IMR-90 (cell line): ENCODE measurements around the gene RNF149. TPM values are rescaled to one million over a fixed set of nuclear protein-coding genes. Genes with fewer than 3 reads are reported as not detected.

Experiments
- ATAC-seq: fragments of 200-7000 bp; cut with Tn5 transposase; 2 replicates; pipeline ENCODE4 v1.9.1; 2020; ENCODE audit warnings: low read depth, mild to moderate bottlenecking, moderate library complexity
- BruUV-seq: library from RNA; stranded (reverse); fragments of 400-500 nt; replicated peaks from 2 replicates; lab custom pipeline; 2021; lab: Mats Ljungman, UMichigan
- CTCF ChIA-PET: fragments of 300-600 bp; formaldehyde crosslinking; extraction: SDS; loops from one replicate; lab custom pipeline; 2021; ENCODE audit warnings: antibody characterized with exemption; lab: Yijun Ruan, JAX
- POLR2A ChIA-PET: fragments of 300-600 bp; sonication (Branson Sonifier 250); formaldehyde crosslinking; loops from one replicate; lab custom pipeline; 2022; ENCODE audit warnings: antibody characterized with exemption; ENCODE audit not compliant: unreplicated experiment; lab: Charles Lee
- DNase-seq: peaks from one replicate; pipeline ENCODE4 v3.0.0; 2013
- H2AFZ ChIP-seq: replicated peaks from 2 replicates; pipeline ENCODE3; 2013; ENCODE audit warnings: low read length, mild to moderate bottlenecking; ENCODE audit not compliant: poor library complexity
- H2AK5ac ChIP-seq: 2 replicates; pipeline ENCODE4 v1.6.1; 2013; ENCODE audit warnings: low read depth, low read length, inconsistent platforms
- H2AK9ac ChIP-seq: replicated peaks from 2 replicates; pipeline ENCODE3; 2013; ENCODE audit warnings: mild to moderate bottlenecking, low read depth, low read length, moderate library complexity; ENCODE audit not compliant: poor library complexity
- H2BK120ac ChIP-seq: 2 replicates; pipeline ENCODE4 v1.6.1; 2013; ENCODE audit warnings: low read depth, low read length, inconsistent platforms
- H2BK15ac ChIP-seq: 3 replicates; pipeline ENCODE4 v1.6.1; 2013; ENCODE audit warnings: low read depth, low read length, inconsistent platforms
- H2BK20ac ChIP-seq: 2 replicates; pipeline ENCODE4 v1.6.1; 2013; ENCODE audit warnings: low read depth, mild to moderate bottlenecking, inconsistent platforms, low read length, moderate library complexity
- H2BK5ac ChIP-seq: 2 replicates; pipeline ENCODE4 v1.6.1; 2013; ENCODE audit warnings: mild to moderate bottlenecking, low read depth, low read length, inconsistent platforms; ENCODE audit not compliant: poor library complexity, severe bottlenecking
- H3K14ac ChIP-seq: replicated peaks from 2 replicates; pipeline ENCODE4 v1.6.1; 2013; ENCODE audit warnings: low read depth, low read length, inconsistent platforms
- H3K18ac ChIP-seq: 2 replicates; pipeline ENCODE4 v1.6.1; 2013; ENCODE audit warnings: low read depth, low read length, control low read depth
- H3K23ac ChIP-seq: 2 replicates; pipeline ENCODE4 v1.6.1; 2013; ENCODE audit warnings: low read depth, low read length, inconsistent platforms
- H3K27ac ChIP-seq: 2 replicates; pipeline ENCODE4 v1.5.1; 2013; ENCODE audit warnings: mild to moderate bottlenecking, control low read depth, low read length; ENCODE audit not compliant: insufficient read depth
- H3K27me3 ChIP-seq: 2 replicates; pipeline ENCODE4 v1.6.1; 2013; ENCODE audit warnings: low read length; ENCODE audit not compliant: control insufficient read depth, insufficient read depth
- H3K36me3 ChIP-seq: 2 replicates; pipeline ENCODE4 v1.6.1; 2013; ENCODE audit warnings: low read length, mixed read lengths; ENCODE audit not compliant: control insufficient read depth, insufficient read depth
- H3K4ac ChIP-seq: 2 replicates; pipeline ENCODE4 v1.6.1; 2013; ENCODE audit warnings: low read depth, low read length, inconsistent platforms
- H3K4me1 ChIP-seq: 2 replicates; pipeline ENCODE4 v1.6.1; 2013; ENCODE audit warnings: low read length, mixed read lengths; ENCODE audit not compliant: control insufficient read depth, insufficient read depth
- H3K4me2 ChIP-seq: 2 replicates; pipeline ENCODE4 v1.6.1; 2013; ENCODE audit warnings: low read depth, mild to moderate bottlenecking, control low read depth, low read length, moderate library complexity
- H3K4me3 ChIP-seq: 2 replicates; pipeline ENCODE4 v1.5.1; 2013; ENCODE audit warnings: low read depth, mild to moderate bottlenecking, control low read depth, low read length, moderate library complexity; ENCODE audit not compliant: insufficient read depth
- H3K56ac ChIP-seq: 2 replicates; pipeline ENCODE4 v1.6.1; 2013; ENCODE audit warnings: low read length, inconsistent platforms; ENCODE audit not compliant: insufficient read depth; ENCODE audit errors: extremely low read depth
- H3K79me1 ChIP-seq, 2 experiments: 2 replicates each; pipeline ENCODE4 v1.6.1; 2013; ENCODE audit warnings: low read length in 2 of 2, inconsistent platforms in 1 of 2, low read depth in 1 of 2
- H3K9ac ChIP-seq: 2 replicates; pipeline ENCODE4 v1.6.1; 2013; ENCODE audit warnings: low read depth, low read length, control low read depth
- H3K9me1 ChIP-seq: 2 replicates; pipeline ENCODE4 v1.6.1; 2013; ENCODE audit warnings: low read length, inconsistent platforms; ENCODE audit not compliant: insufficient read depth
- H3K9me3 ChIP-seq: 2 replicates; pipeline ENCODE4 v1.6.1; 2013; ENCODE audit warnings: low read length; ENCODE audit not compliant: control insufficient read depth, insufficient read depth
- H4K20me1 ChIP-seq: 2 replicates; pipeline ENCODE4 v1.6.1; 2013; ENCODE audit warnings: low read length, inconsistent platforms; ENCODE audit not compliant: insufficient read depth
- H4K5ac ChIP-seq: 2 replicates; pipeline ENCODE4 v1.6.1; 2013; ENCODE audit warnings: mild to moderate bottlenecking, low read depth, low read length, control low read depth
- H4K8ac ChIP-seq, 2 experiments: 2 replicates each; pipeline ENCODE4 v1.6.1; 2013; ENCODE audit warnings: low read depth in 2 of 2, low read length in 2 of 2, control low read depth in 1 of 2, inconsistent platforms in 1 of 2
- H4K91ac ChIP-seq: 2 replicates; pipeline ENCODE4 v1.6.1; 2013; ENCODE audit warnings: low read depth, low read length, inconsistent platforms; ENCODE audit not compliant: insufficient read depth
- BHLHE40 ChIP-seq: fragments of 150-350 bp; IDR thresholded peaks from 2 replicates; pipeline ENCODE4 v1.6.1; 2016; ENCODE audit warnings: mild to moderate bottlenecking, low read depth, low read length
- CEBPB ChIP-seq: IDR thresholded peaks from 2 replicates; pipeline ENCODE4 v1.6.1; 2012; ENCODE audit warnings: low read depth, low read length, improper control_type of control experiment
- CHD1 ChIP-seq: IDR thresholded peaks from 2 replicates; pipeline ENCODE4 v1.6.1; 2012; ENCODE audit warnings: low read depth, low read length, improper control_type of control experiment
- CTCF ChIP-seq: conservative IDR thresholded peaks from 2 replicates; pipeline ENCODE4 v1.5.1; 2012; ENCODE audit warnings: mild to moderate bottlenecking, low read depth, low read length, improper control_type of control experiment
- ELK1 ChIP-seq: fragments of 150-350 bp; IDR thresholded peaks from 2 replicates; pipeline ENCODE4 v1.6.1; 2016; ENCODE audit warnings: low read depth, mild to moderate bottlenecking, low read length, moderate library complexity, borderline replicate concordance
- FOS ChIP-seq: fragments of 150-350 bp; IDR thresholded peaks from 2 replicates; pipeline ENCODE4 v1.6.1; 2016; ENCODE audit warnings: low read depth, low read length
- MAFK ChIP-seq: IDR thresholded peaks from 2 replicates; pipeline ENCODE4 v1.6.1; 2012; ENCODE audit warnings: low read depth, low read length, improper control_type of control experiment
- MAZ ChIP-seq: IDR thresholded peaks from 2 replicates; pipeline ENCODE4 v1.6.1; 2012; ENCODE audit warnings: low read depth, mild to moderate bottlenecking, low read length, improper control_type of control experiment, moderate library complexity, borderline replicate concordance
- MXI1 ChIP-seq: IDR thresholded peaks from 2 replicates; pipeline ENCODE4 v1.6.1; 2012; ENCODE audit warnings: low read depth, mild to moderate bottlenecking, low read length, moderate library complexity, borderline replicate concordance
- NFE2L2 ChIP-seq: fragments of 150-350 bp; IDR thresholded peaks from 2 replicates; pipeline ENCODE4 v1.6.1; 2016; ENCODE audit warnings: low read depth, mild to moderate bottlenecking, low read length
- POLR2A ChIP-seq: IDR thresholded peaks from 2 replicates; pipeline ENCODE4 v1.6.1; 2012; ENCODE audit warnings: mild to moderate bottlenecking, low read depth, low read length
- RAD21 ChIP-seq: IDR thresholded peaks from 2 replicates; pipeline ENCODE4 v1.6.1; 2012; ENCODE audit warnings: low read length, improper control_type of control experiment
- RCOR1 ChIP-seq: IDR thresholded peaks from 2 replicates; pipeline ENCODE4 v1.6.1; 2012; ENCODE audit warnings: mild to moderate bottlenecking, low read length, improper control_type of control experiment; ENCODE audit not compliant: insufficient replicate concordance
- RFX5 ChIP-seq: IDR thresholded peaks from 2 replicates; pipeline ENCODE4 v1.8.0; 2012; ENCODE audit warnings: low read depth, mild to moderate bottlenecking, low read length, moderate library complexity
- SMC3 ChIP-seq: fragments of 150-350 bp; IDR thresholded peaks from 2 replicates; pipeline ENCODE4 v1.6.1; 2016; ENCODE audit warnings: low read depth, mild to moderate bottlenecking, antibody characterized with exemption, low read length, moderate library complexity
- USF2 ChIP-seq: fragments of 150-350 bp; IDR thresholded peaks from 2 replicates; pipeline ENCODE4 v1.6.1; 2017; ENCODE audit warnings: mild to moderate bottlenecking, antibody characterized with exemption, low read length, low read depth
- WGBS, 2 experiments: methylation state at CpG; one replicate each; pipeline versions ENCODE4 v1.1.5 to v1.1.7; 2013; ENCODE audit warnings: missing lambda C conversion rate in 2 of 2; ENCODE audit not compliant: insufficient read length in 1 of 2; ENCODE audit errors: extremely low coverage in 2 of 2; 5-methylcytosine and 5-hydroxymethylcytosine counted together
- dilution Hi-C: fragments of 300-500 bp; cut with HindIII; formaldehyde crosslinking; loops from one replicate; pipeline ENCODE4 v1.14.3; 2018; ENCODE audit warnings: low sequenced_read_pairs; ENCODE audit not compliant: unreplicated experiment
- in situ Hi-C: fragments of 300-500 bp; cut with MboI; formaldehyde crosslinking; loops from 3 replicates; pipeline ENCODE4 v1.14.3; 2019; ENCODE audit warnings: low sequenced_read_pairs, inconsistent platforms, mixed read lengths
- intact Hi-C: fragments of 100-400 bp; cut with micrococcal nuclease; formaldehyde crosslinking; loops from 2 replicates; pipeline ENCODE4 v1.10.0; 2022
- polyA plus RNA-seq, 3 experiments: library from polyadenylated mRNA; depleted of rRNA; stranded (reverse); fragments of >200 nt; gene quantifications; 2 replicates each; pipeline ENCODE4 v1.2.3, GENCODE V29; 2012; ENCODE audit warnings: low replicate concordance in 1 of 3
- total RNA-seq: library from RNA; depleted of rRNA; stranded (reverse); fragments of >200 nt; gene quantifications from 2 replicates; pipeline ENCODE4 v1.2.3, GENCODE V29; 2012

The RNF149 gene
- total and polyA plus RNA-seq, 2 of the 4 experiments (the other 2 are of a cell fraction) = 14.5 to 18.6 TPM

GRCh38 chr2:101351207-101351606 lies 42.7 kb upstream of the RNF149 start:
- Histone ChIP-seq H2AFZ (no peak overlapping the region), H3K27ac (no peak overlapping the region), H3K36me3 (no peaks in the 10 kb centered on the region), H2BK20ac (no peak overlapping the region), H2BK120ac (no peak overlapping the region), H3K4me3 (no peak overlapping the region), H3K4me2 (no peak overlapping the region), H2AK5ac (no peak overlapping the region), H3K9me1 (no peaks in the 10 kb centered on the region), H2AK9ac (no peak overlapping the region), H4K5ac (no peak overlapping the region), H3K4me1 (no peaks in the 10 kb centered on the region), H3K9me3 (no peaks in the 10 kb centered on the region), H4K8ac (no peak overlapping the region), H3K79me1 (no peaks in the 10 kb centered on the region), H4K91ac (no peak overlapping the region), H3K56ac (no peak overlapping the region), H2BK5ac (no peak overlapping the region), H4K20me1 (no peaks in the 10 kb centered on the region), H3K9ac (no peak overlapping the region), H3K18ac (no peak overlapping the region), H3K14ac (no peak overlapping the region), H3K27me3 (no peaks in the 10 kb centered on the region; the same call in 1 of the 2 replicates), H3K4ac (no peak overlapping the region), H3K23ac (no peak overlapping the region), H2BK15ac (no peak overlapping the region)
- no peak for ATAC-seq
- no TSS peak for BruUV-seq
- TF ChIP-seq CHD1 = no peak
- no peak for TF ChIP-seq RAD21
- no peak for TF ChIP-seq RCOR1
- TF ChIP-seq MAFK = no peak
- TF ChIP-seq MAZ = no peak
- no peak for TF ChIP-seq CEBPB
- no peak for TF ChIP-seq CTCF
- no peak for TF ChIP-seq POLR2A
- no peak for TF ChIP-seq ELK1
- TF ChIP-seq SMC3 = no peak
- no peak for TF ChIP-seq FOS
- TF ChIP-seq USF2 = no peak
- no peak for TF ChIP-seq BHLHE40
- no peak for TF ChIP-seq RFX5
- TF ChIP-seq NFE2L2 = no peak
- TF ChIP-seq MXI1 = no peak
- dilution Hi-C loops (no loop called here), in situ Hi-C loops (no loop called here), intact Hi-C loops (no loop called here)
- ChIA-PET CTCF (no interaction called here), POLR2A (no interaction called here)
- 88% methylated on average over 4 of the region's 7 CpGs; no CpG with 5 or more reads in 1 of the 2 experiments for WGBS, 2 experiments
- DNase-seq = no peak
